SJCRH30 (cell line): ENCODE results near the gene CNPY1. TPM values are rescaled to one million over a fixed set of nuclear protein-coding genes. Genes with fewer than 3 reads are reported as not detected.

Experiments
- DNase-seq, 2 experiments: peaks; one replicate each; pipeline ENCODE4 v3.0.0-alpha.2; 2015 to 2020
- H3K27ac ChIP-seq: fragments of 250-450 bp; sonication (Bioruptor Pico); 2 replicates; pipeline ENCODE4 v1.5.1; 2020; ENCODE audit warnings: mild to moderate bottlenecking, moderate library complexity
- H3K27me3 ChIP-seq: fragments of 250-450 bp; sonication (Bioruptor Pico); 2 replicates; pipeline ENCODE4 v1.5.1; 2020; ENCODE audit warnings: mild to moderate bottlenecking, moderate library complexity
- H3K36me3 ChIP-seq: fragments of 250-450 bp; sonication (Bioruptor Pico); 2 replicates; pipeline ENCODE4 v1.5.1; 2020; ENCODE audit warnings: mild to moderate bottlenecking, moderate library complexity
- H3K4me1 ChIP-seq: fragments of 250-450 bp; sonication (Bioruptor Pico); 2 replicates; pipeline ENCODE4 v1.5.1; 2020; ENCODE audit warnings: mild to moderate bottlenecking, moderate library complexity
- H3K4me3 ChIP-seq: fragments of 250-450 bp; sonication (Bioruptor Pico); 2 replicates; pipeline ENCODE4 v1.5.1; 2020; ENCODE audit warnings: mild to moderate bottlenecking, moderate library complexity
- H3K9me3 ChIP-seq: fragments of 250-450 bp; sonication (Bioruptor Pico); replicated peaks from 2 replicates; pipeline ENCODE4 v1.5.1; 2020; ENCODE audit warnings: mild to moderate bottlenecking, moderate library complexity
- total RNA-seq: library from RNA; depleted of rRNA; stranded (reverse); fragments of >200 nt; shearing (Covaris generic); gene quantifications from 2 replicates; pipeline ENCODE4 v1.2.3, GENCODE V29; 2014; rRNA removed

The CNPY1 gene
- total RNA-seq, 1 experiment from 2014 or later: not detected

DNA sequence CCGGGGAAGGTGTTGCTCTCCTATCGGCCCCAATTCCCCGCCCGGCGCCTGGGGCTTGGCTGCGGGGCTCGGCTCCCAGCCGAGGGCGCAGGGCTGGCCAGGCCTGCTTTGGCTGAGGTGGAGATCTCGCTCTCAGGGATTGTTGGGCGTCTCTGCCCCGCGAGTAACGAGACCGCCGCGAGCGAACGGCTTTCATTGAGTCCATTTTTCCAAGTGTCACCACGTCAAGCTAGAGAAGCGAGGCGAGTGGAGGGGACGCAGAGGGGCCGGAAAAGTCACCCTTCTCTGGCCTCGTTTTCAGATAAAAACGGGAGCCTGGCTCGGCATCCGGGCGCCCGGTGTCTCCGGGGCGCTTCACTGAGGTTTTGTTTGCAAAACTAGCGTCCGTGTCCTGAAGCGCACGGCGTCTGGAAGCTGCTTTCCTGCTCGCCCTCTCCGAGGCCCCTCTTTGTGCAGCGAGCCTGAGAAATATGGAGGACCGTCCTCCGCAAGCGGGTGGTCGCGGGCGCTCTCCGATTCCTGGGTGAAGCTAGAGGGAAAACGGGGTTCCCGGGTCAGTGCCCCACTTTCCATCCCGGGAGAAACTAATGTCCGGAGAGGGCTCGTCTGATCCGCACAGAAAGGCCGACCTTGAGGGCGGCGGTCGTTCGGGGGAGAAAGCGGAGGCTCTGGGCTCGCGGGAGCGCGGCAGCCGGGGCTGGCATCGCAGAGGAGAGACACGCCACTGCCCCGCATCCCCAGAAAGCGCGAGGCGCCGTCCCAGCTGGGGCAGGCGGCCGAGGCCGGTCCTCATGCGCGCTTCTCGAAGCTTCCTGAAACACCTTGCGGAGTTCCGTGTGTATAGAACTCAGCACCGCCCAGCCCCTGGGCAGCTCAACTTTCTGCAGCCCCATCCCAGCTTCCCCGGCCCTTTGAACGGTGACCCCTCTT lies 91.9 kb downstream of the CNPY1 start:
- no peak for DNase-seq
- Histone ChIP-seq H3K9me3 (no peaks in the 10 kb centered on the region; the same call in 1 of the 2 replicates), H3K27ac (no peak overlapping the region), H3K36me3 (no peaks in the 10 kb centered on the region), H3K27me3 (no peaks in the 10 kb centered on the region), H3K4me1 (peaks cover 17% of the 10 kb centered on the region), H3K4me3 (no peak overlapping the region)

DNA sequence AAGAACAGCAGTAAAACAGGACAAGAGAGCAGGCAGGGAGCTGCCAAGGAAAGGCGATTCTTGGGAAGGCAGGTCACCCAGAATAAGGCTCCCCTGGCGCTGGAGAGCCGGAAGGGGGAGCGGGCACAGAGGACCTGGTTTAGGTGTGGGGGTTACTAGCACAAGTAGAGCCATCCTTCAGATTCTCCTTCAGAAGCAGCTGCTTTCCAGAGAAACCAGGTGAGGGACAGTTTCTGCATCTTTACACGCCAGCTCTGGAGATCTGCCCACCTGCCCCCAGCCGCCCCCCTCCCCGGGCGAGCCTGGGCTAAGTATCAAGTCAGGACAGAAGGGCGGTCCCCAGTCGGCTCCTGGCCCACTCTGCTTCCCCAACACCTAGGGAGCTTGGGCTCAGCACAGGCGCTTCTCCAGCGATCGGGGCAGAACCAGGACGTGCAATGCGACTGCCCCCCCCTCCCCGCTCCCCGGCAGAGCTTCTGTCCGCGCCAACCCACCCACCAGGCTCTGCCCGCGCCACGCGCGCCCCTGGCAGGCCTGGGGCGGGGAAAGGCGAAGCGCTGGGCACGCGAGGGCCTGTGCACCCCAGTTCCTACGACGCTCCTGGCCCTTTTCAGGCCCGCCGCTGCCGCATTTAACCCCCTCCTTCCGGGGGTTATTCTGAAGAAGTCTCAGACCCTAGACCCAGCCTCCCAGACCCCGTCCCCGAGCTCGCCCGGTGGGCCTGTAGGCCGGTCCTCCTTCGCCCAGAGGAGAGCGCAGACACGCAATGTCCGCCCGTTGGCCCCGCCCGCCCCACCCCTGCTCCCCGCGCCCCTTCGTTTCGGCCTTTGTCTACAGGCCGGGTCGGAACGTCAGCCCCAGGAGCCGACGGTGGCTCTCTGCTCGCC lies 92.8 kb downstream of the CNPY1 start:
- Histone ChIP-seq H3K27me3 (no peaks in the 10 kb centered on the region), H3K36me3 (no peaks in the 10 kb centered on the region), H3K9me3 (no peaks in the 10 kb centered on the region; the same call in 1 of the 2 replicates), H3K4me3 (no peak overlapping the region), H3K27ac (no peak overlapping the region), H3K4me1 (peaks cover 17% of the 10 kb centered on the region)
- no peak for DNase-seq

DNA sequence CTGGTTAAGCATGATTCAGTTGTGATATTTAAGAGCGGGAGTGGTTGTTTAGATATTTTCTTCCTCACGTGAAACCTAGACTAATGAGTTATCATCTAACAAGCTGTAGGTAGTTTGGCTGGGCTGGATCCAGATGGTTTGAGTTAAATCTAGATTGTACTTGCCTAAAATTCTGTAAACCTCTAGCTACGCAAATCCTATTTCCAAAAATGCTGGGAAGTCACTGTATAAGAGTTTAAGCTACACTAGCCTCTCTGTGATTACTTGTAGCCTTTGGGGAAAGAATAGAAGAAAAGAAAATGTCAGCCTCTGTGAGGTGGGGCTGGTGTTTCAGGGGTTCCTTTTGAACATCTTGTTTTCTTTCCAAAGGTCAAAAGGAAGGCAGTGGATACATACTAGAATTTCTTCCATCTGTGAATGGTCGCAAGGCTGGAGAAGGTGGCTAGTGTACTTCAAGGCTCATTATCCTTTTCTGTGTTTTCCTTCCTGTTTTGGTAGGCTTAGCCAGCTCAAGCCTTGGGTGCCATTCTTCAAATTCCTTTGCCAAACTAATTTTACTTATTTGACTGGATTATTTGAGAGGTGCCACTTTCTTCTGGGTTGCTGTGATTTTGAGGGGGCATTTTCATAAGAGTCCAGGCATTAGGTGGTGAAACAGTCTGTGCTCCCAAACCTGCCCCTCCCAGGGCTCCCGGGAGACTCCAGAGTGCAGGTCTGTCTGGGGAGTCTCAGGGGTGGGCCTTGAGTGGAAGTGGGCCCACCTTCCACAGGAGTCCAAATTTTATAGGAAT lies 93.7 kb downstream of the CNPY1 start:
- Histone ChIP-seq H3K4me1 (peaks cover 17% of the 10 kb centered on the region), H3K27me3 (no peaks in the 10 kb centered on the region), H3K9me3 (no peaks in the 10 kb centered on the region; the same call in 1 of the 2 replicates), H3K27ac (no peak overlapping the region), H3K36me3 (no peaks in the 10 kb centered on the region), H3K4me3 (no peak overlapping the region)
- no peak for DNase-seq

- H3K36me3 ChIP-seq: no peaks in the 10 kb centered on the region
- H3K27ac ChIP-seq: no peak overlapping the region
- no peaks in the 10 kb centered on the region for H3K27me3 ChIP-seq
- peaks cover 17% of the 10 kb centered on the region for H3K4me1 ChIP-seq
- no peak for DNase-seq
- no peaks in the 10 kb centered on the region; the same call in none of the 2 replicates for H3K9me3 ChIP-seq
- no peak overlapping the region for H3K4me3 ChIP-seq
Measured at GRCh38 chr7:155451840-155452239, 94.5 kb downstream of the CNPY1 start.

Other genes with a start within 250 kb of the CNPY1 start
- 57.3 and 60.9 TPM in 2 replicates for gene INSIG1, start 248.7 kb downstream of the CNPY1 start, total RNA-seq
- gene EN2, start 88.4 kb downstream of the CNPY1 start, total RNA-seq: 0.61 and 0.81 TPM in 2 replicates
- 38.5 and 38.7 TPM in 2 replicates for gene RBM33, start 98.1 kb upstream of the CNPY1 start, total RNA-seq